Stimulated activated CD4-positive, alpha-beta T cell treated with anti-CD3 and anti-CD28 coated beads, Interleukin-2, amount 100 ng/mL, for 48 hours (primary cell): ENCODE data around the gene CATSPERZ.

Experiments
- DNase-seq, 2 donors: peaks; one replicate each; pipeline ENCODE4 v3.0.0-alpha.2; 2020

Gene CATSPERZ

GRCh38 chr11:64285885-64286800, 14.0 kb upstream of the CATSPERZ start:
- no peak for DNase-seq

GRCh38 chr11:64286801-64287159, 13.4 kb upstream of the CATSPERZ start:
- DNase-seq = no peak

- no peak for DNase-seq
These were observed 12.3 kb upstream of the CATSPERZ start for GRCh38 chr11:64287676-64288352.

- DNase-seq = no peak
These were observed 11.8 kb upstream of the CATSPERZ start for GRCh38 chr11:64288353-64288750.

GRCh38 chr11:64289002-64289564, 11.1 kb upstream of the CATSPERZ start:
- DNase-seq = no peak

GRCh38 chr11:64290352-64291261, 9.6 kb upstream of the CATSPERZ start:
- no peak for DNase-seq

- DNase-seq = no peak
These were observed 8.9 kb upstream of the CATSPERZ start, which contains the start of gene KCNK4 for GRCh38 chr11:64291262-64291751. KCNK4 (plus strand) TSS chr11:64291302; CDS start chr11:64293019, 1,717 bp downstream.

- no peak for DNase-seq
These were observed 8.3 kb upstream of the CATSPERZ start for GRCh38 chr11:64291752-64292459.

GRCh38 chr11:64292460-64293254, 7.5 kb upstream of the CATSPERZ start:
- DNase-seq = no peak

- no peak for DNase-seq
These were observed 5.4 kb upstream of the CATSPERZ start for GRCh38 chr11:64294774-64295173.

- DNase-seq = no peak
These were observed 4.4 kb upstream of the CATSPERZ start for GRCh38 chr11:64295760-64296159.

- DNase-seq = no peak
These were observed 3.9 kb upstream of the CATSPERZ start for GRCh38 chr11:64296236-64296635.

- no peak for DNase-seq
These were observed 3.1 kb upstream of the CATSPERZ start for GRCh38 chr11:64296830-64297698.

- DNase-seq = no peak
These were observed 2.3 kb upstream of the CATSPERZ start for GRCh38 chr11:64297699-64298358.

- DNase-seq = no peak
These were observed 952 bp upstream of the CATSPERZ start for GRCh38 chr11:64298966-64299846.

- no peak for DNase-seq
These were observed 3.2 kb downstream of the CATSPERZ start for GRCh38 chr11:64303109-64304031.

- DNase-seq = no peak
These were observed 3.8 kb downstream of the CATSPERZ start for GRCh38 chr11:64304032-64304315.
